GM12865 (cell line): ENCODE results near the gene ARMC7.
"Not testable (repeated sequence)": the region's sequence is repeated elsewhere in the genome, so short reads cannot be mapped to it uniquely, and the experiment has no call there.

ENCODE experiments used
- DNase-seq: peaks from one replicate; pipeline ENCODE4 v3.0.0; 2010; ENCODE audit warnings: low read depth
- H3K4me3 ChIP-seq: 2 replicates; pipeline ENCODE4 v1.5.1; 2011; ENCODE audit warnings: mild to moderate bottlenecking, low read depth, low read length, control low read depth
- CTCF ChIP-seq: IDR thresholded peaks from 2 replicates; pipeline ENCODE4 v1.5.1; 2011; ENCODE audit warnings: low read length, control low read depth, low read depth, inconsistent platforms; ENCODE audit not compliant: insufficient read depth; ENCODE audit errors: missing control alignments

Gene ARMC7

GRCh38 chr17:75152922-75153779 lies 43.4 kb downstream of the ARMC7 start:
- peak; percentile 68 for DNase-seq
- TF ChIP-seq CTCF = no peak
- H3K4me3 ChIP-seq = peak overlapping the region; percentile 80

GRCh38 chr17:75153780-75154194 lies 44.0 kb downstream of the ARMC7 start:
- DNase-seq = peak; percentile 56
- peak overlapping the region; percentile 80 for H3K4me3 ChIP-seq
- TF ChIP-seq CTCF = no peak

- peak within 1 kb of the TSS; percentile 80 for H3K4me3 ChIP-seq
- peak; percentile 100 for DNase-seq
- no peak for TF ChIP-seq CTCF
Measured at GRCh38 chr17:75154195-75155106, 44.7 kb downstream of the ARMC7 start, which contains the start of gene JPT1. TSS of gene JPT1 (minus strand) at chr17:75154512. CDS start at chr17:75154397, 115 bp downstream.

GRCh38 chr17:75155191-75155601 lies 45.4 kb downstream of the ARMC7 start:
- no peak for TF ChIP-seq CTCF
- no peak for DNase-seq
- no peak overlapping the region for H3K4me3 ChIP-seq

GRCh38 chr17:75158480-75158879 lies 48.7 kb downstream of the ARMC7 start:
- H3K4me3 ChIP-seq, DNase-seq: not testable (repeated sequence)

GRCh38 chr17:75159196-75160031 lies 49.6 kb downstream of the ARMC7 start:
- no peak overlapping the region for H3K4me3 ChIP-seq
- no peak for TF ChIP-seq CTCF
- DNase-seq = no peak

- TF ChIP-seq CTCF = no peak
- no peak overlapping the region for H3K4me3 ChIP-seq
- DNase-seq = no peak
Measured at GRCh38 chr17:75160211-75160610, 50.4 kb downstream of the ARMC7 start.
